NCI-H345 treated with DMSO at 0.1 percent for 48 hours (cell line): ENCODE data around the gene CEMP1.
A peak's percentile ranks its signal among the peaks of the same experiment; 100 is the strongest.
"Not testable (repeated sequence)": the region's sequence is repeated elsewhere in the genome, so short reads cannot be mapped to it uniquely, and the experiment has no call there.

Experiments used
- DNase-seq: peaks from one replicate; lab custom pipeline; 2025; ENCODE audit not compliant: unreplicated experiment; lab: John Stamatoyannopoulos, UW

The CEMP1 gene

GRCh38 chr16:2537451-2538379 lies 6.5 kb upstream of the CEMP1 start, which contains the start of gene PDPK1:
Gene PDPK1 (plus strand): TSS chr16:2538021. CDS start chr16:2538113, 92 bp downstream.
- DNase-seq = peak; percentile 85

GRCh38 chr16:2535625-2536013 lies 4.4 kb upstream of the CEMP1 start:
- DNase-seq = no peak

DNA sequence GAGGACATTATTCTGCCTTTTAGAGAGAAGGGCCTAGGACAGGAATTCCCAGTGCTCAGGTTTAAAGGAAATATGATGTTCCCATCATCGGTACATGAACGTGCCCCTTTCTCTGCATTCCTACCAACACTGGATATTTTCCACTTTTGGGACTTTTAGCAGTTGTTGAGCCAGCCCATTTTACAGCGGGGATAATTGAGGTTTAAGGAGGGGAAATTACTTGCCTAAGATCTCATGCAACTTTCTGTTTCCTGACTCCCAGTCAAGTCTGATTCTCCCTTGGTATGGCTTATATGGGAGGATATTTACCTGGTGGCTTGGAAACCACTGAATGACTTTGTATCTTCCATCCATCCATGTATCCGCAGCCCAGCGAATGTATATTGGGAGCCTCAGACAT lies 3.1 kb upstream of the CEMP1 start:
- not testable (repeated sequence) for DNase-seq

GRCh38 chr16:2533912-2534311 lies 2.7 kb upstream of the CEMP1 start:
- no peak for DNase-seq

- DNase-seq = not testable (repeated sequence)
These were observed 2.0 kb upstream of the CEMP1 start for GRCh38 chr16:2533142-2533755.

DNA sequence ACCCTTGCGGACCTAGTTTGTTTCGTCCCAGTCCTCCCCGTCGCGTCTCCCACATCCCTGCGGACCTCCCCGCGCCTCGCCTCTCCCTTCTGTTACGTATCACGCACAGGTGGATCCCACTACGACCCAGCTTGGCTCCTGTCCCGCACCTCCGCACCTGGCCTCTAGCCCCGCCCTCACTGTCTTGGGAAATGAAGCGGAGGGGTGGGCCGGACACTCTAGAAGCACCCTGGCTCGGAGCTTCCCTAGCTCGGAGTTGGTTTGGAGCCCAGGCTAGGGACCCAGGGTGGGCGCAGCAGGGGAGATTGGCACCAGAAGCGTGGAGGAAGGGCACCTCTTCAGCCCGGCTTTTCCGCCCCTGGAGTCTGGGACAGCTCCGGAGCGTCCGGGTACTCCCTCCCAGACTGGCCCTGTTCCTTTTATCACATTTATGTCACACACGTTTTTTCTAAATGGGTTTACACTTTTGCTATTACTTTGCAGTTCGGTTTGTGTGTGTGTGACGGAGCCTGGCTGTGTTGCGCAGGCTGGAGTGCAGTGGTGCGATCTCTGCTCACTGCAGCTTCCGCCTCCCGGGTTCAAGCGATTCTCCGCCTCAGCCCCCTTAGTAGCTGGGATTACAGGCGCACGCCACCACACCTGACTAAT lies 1.4 kb upstream of the CEMP1 start:
- peak; percentile 74 for DNase-seq

GRCh38 chr16:2531696-2532493 lies 687 bp upstream of the CEMP1 start:
- DNase-seq = peak; percentile 91

GRCh38 chr16:2530629-2531318 lies 434 bp downstream of the CEMP1 start:
- no peak for DNase-seq

DNA sequence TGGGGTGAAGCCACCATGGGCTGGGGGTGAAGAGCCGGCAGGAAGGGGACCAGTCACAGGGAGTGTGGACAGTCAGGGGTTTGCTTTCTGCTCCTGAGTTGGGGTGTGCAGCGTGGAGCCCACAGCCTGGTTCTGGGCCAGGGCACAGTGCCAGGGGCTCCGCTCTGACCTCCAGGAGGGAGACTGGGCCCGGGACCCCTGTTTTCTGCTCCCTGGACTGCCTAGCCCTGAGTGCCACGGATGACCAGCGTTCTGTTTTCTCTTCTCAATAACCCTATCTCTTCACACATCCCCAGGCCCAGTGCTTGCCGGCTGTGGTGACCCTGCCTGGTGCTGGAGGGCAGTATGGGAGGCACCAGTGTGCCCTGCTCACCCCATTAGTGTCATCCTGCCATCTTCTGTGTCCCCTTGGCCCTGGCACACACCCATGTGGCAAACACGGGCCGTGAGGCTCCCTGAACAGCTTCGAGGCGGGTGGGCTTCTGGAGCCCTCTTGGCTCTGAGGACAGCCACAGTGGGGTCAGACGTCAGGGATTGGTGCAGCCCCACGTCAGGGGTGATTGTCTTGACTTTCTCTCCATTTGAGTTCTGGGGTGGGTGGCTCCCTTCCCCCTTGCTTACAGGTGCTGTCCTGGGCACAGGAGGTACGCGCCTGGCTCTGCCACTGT lies 1.1 kb downstream of the CEMP1 start:
- no peak for DNase-seq

- DNase-seq = no peak
These were observed 1.9 kb downstream of the CEMP1 start for GRCh38 chr16:2529061-2529931.

- DNase-seq = no peak
These were observed 2.8 kb downstream of the CEMP1 start for GRCh38 chr16:2528161-2529060.

DNA sequence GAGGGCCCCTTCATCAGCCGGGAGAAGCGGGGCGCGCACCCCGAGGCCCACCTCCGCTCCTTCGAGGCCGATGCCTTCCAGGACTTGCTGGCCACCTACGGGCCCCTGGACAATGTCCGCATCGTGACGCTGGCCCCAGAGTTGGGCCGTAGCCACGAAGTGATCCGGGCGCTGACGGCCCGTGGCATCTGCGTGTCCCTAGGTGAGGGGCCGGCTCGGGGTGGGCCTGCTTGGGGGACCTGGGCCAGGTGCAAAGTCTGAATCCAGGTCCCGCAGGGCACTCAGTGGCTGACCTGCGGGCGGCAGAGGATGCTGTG lies 3.5 kb downstream of the CEMP1 start:
- DNase-seq = no peak

DNA sequence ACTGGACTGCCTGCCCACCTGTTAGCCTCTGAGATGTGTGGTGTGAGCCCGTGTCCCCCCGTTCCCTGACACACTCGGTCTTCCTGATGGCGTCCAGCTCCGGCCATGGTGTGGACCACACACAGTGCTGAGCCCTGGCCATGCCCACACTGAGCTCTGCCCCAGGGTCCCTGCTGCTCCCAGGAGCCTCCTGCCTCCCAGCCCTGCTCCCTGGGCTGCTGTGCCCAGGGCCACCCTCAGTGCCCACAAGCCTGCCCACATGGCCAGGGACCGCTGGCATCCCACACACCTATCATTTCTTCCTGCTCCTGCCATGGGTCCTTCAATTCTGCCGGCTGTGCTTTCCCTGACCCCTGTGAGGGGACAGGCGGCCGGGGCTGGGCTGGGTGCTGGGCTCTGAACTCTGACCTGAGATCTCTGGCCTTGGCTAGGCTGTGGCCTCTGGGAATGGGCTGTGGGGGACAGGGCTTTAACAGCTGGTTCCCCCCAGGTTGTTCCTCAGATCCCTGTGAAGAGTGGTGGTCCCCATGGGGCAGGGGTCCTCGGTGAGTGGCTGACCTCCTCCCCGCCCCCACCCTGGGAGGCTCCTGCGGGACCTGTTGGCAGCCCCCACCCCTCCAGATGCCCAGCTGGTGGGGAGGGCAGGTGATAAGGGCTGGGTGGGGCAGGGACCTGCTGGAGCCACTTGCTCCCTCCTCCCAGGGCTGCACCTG lies 4.0 kb downstream of the CEMP1 start:
- DNase-seq = no peak

DNA sequence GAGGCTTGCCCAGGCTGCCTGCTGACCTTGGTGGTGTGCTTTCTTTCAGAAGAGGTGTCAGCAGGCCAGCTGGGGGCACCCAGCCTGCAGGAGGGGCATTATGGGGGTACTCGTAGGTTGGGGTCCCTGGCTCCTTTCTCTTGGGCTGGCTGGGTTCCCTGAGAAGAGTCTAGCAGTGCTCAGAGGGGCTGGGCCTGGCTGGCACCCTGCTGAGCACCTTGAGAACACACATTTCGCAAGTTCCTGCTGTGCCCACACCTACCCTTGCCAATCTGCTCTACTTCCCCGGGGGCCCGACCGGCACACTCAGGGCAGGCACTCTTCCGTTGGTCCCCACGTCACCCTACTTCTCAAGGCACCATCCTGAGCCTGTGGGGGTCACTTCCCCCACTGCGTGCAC lies 5.1 kb downstream of the CEMP1 start:
- DNase-seq = no peak

- DNase-seq = no peak
These were observed 6.8 kb downstream of the CEMP1 start for GRCh38 chr16:2524339-2524938.

DNA sequence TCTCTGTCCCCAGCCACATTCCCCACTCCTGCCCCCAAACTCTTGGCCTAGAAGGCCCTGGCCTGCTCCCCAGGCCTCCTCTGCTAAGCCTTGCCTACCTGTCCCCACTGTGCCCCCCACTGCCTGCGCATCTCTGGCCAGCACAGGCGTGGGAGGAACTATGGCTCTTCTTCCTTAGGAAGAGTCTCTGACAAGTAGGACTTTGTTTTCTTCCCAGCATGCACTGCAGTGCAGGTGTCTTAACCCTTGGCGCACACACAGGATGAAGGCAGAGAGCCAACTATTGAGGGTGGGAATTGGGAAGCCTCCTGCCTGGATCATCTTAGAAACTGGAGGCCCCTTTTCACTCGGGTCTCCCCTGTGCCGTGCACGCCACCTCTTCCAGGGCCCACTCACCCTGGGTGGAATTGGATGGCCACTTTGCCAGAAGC lies 7.4 kb downstream of the CEMP1 start:
- no peak for DNase-seq
